Measurements from ENCODE around the gene KCNMA1. TPM values are rescaled to one million over a fixed set of nuclear protein-coding genes. Genes with fewer than 3 reads are reported as not detected.

Gene KCNMA1
- total RNA-seq, 1 donor from 2014 or later: 15.8 TPM

GRCh38 chr10:76962851-76963250, 674.8 kb downstream of the KCNMA1 start:
- no peak for FAIRE-seq
- no peaks in the 10 kb centered on the region for H3K36me3 ChIP-seq (ENCODE audit: control insufficient read depth, insufficient read depth, low read length)
- DNase-seq (ENCODE audit: low read depth): no peak
- H3K27me3 ChIP-seq (ENCODE audit: control insufficient read depth, insufficient read depth, low read length): no peaks in the 10 kb centered on the region
- no peak for TF ChIP-seq CTCF (IDR thresholded peaks at IDR 0.05; ENCODE audit: insufficient read depth, low read length, severe bottlenecking)
- no peak overlapping the region for H3K4me3 ChIP-seq (ENCODE audit: low read depth, low read length)

GRCh38 chr10:76961841-76962240, 675.8 kb downstream of the KCNMA1 start:
- Histone ChIP-seq H3K4me3 (ENCODE audit: low read depth, low read length) (no peak overlapping the region), H3K36me3 (ENCODE audit: control insufficient read depth, insufficient read depth, low read length) (no peaks in the 10 kb centered on the region), H3K27me3 (ENCODE audit: control insufficient read depth, insufficient read depth, low read length) (no peaks in the 10 kb centered on the region)
- FAIRE-seq (no peak), DNase-seq (ENCODE audit: low read depth) (no peak)
- no peak for TF ChIP-seq CTCF (IDR thresholded peaks at IDR 0.05; ENCODE audit: insufficient read depth, low read length, severe bottlenecking)

DNA sequence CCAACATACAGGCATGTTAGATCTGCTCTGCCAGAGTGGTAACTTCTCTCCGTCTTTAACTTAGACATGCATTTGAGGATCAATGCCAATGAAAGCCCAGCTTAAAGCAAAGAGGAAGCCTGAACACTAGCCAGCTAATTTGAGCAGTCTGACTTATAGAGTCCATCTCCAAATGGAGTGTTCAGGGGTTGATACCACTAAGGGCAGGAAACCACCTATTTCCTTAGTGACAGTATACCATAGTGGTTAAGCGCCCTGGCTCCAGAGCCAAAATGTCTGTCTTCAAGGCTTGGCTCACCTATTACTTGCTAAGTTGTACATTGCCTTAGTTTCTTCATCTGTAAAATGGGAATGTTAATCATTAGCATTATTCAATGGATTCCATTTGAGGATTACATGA, 678.5 kb downstream of the KCNMA1 start:
- H3K27me3 ChIP-seq (ENCODE audit: control insufficient read depth, insufficient read depth, low read length): no peaks in the 10 kb centered on the region
- FAIRE-seq (no peak), DNase-seq (ENCODE audit: low read depth) (no peak)
- H3K36me3 ChIP-seq (ENCODE audit: control insufficient read depth, insufficient read depth, low read length): no peaks in the 10 kb centered on the region
- H3K4me3 ChIP-seq (ENCODE audit: low read depth, low read length): no peak overlapping the region
- no peak for TF ChIP-seq CTCF (IDR thresholded peaks at IDR 0.05; ENCODE audit: insufficient read depth, low read length, severe bottlenecking)

GRCh38 chr10:76954838-76955237, 682.8 kb downstream of the KCNMA1 start:
- Histone ChIP-seq H3K36me3 (ENCODE audit: control insufficient read depth, insufficient read depth, low read length) (no peaks in the 10 kb centered on the region), H3K27me3 (ENCODE audit: control insufficient read depth, insufficient read depth, low read length) (no peaks in the 10 kb centered on the region), H3K4me3 (ENCODE audit: low read depth, low read length) (no peak overlapping the region)
- peak; percentile 5 for DNase-seq (ENCODE audit: low read depth)
- no peak for TF ChIP-seq CTCF (IDR thresholded peaks at IDR 0.05; ENCODE audit: insufficient read depth, low read length, severe bottlenecking)
- no peak for FAIRE-seq

- Histone ChIP-seq H3K4me3 (ENCODE audit: low read depth, low read length) (no peak overlapping the region), H3K36me3 (ENCODE audit: control insufficient read depth, insufficient read depth, low read length) (no peaks in the 10 kb centered on the region), H3K27me3 (ENCODE audit: control insufficient read depth, insufficient read depth, low read length) (no peaks in the 10 kb centered on the region)
- FAIRE-seq (no peak), DNase-seq (ENCODE audit: low read depth) (no peak)
- no peak for TF ChIP-seq CTCF (IDR thresholded peaks at IDR 0.05; ENCODE audit: insufficient read depth, low read length, severe bottlenecking)
These were observed 687.3 kb downstream of the KCNMA1 start for GRCh38 chr10:76950354-76950753.

GRCh38 chr10:76946270-76946669, 691.3 kb downstream of the KCNMA1 start:
- Histone ChIP-seq H3K4me3 (ENCODE audit: low read depth, low read length) (no peak overlapping the region), H3K36me3 (ENCODE audit: control insufficient read depth, insufficient read depth, low read length) (no peaks in the 10 kb centered on the region), H3K27me3 (ENCODE audit: control insufficient read depth, insufficient read depth, low read length) (no peaks in the 10 kb centered on the region)
- DNase-seq (ENCODE audit: low read depth): peak; percentile 54
- peak; percentile 43 for FAIRE-seq
- no peak for TF ChIP-seq CTCF (IDR thresholded peaks at IDR 0.05; ENCODE audit: insufficient read depth, low read length, severe bottlenecking)

Data from bronchial epithelial cell (primary cell).